ES-I3 (cell line): Measurements from ENCODE around the gene STIM1.
A peak's percentile ranks its signal among the peaks of the same experiment; 100 is the strongest.
"Not testable (repeated sequence)": the region's sequence is repeated elsewhere in the genome, so short reads cannot be mapped to it uniquely, and the experiment has no call there.

ENCODE experiments used
- H3K36me3 ChIP-seq: 2 replicates; pipeline ENCODE4 v1.6.1; 2013; ENCODE audit warnings: mild to moderate bottlenecking, low read length, control low read depth, moderate library complexity; ENCODE audit not compliant: insufficient read depth
- H3K4me1 ChIP-seq: 2 replicates; pipeline ENCODE4 v1.6.1; 2013; ENCODE audit warnings: mild to moderate bottlenecking, control low read depth, low read length; ENCODE audit not compliant: insufficient read depth
- H3K9ac ChIP-seq: 2 replicates; pipeline ENCODE4 v1.6.1; 2013; ENCODE audit warnings: low read depth, mild to moderate bottlenecking, low read length, moderate library complexity
- H3K9me3 ChIP-seq: 2 replicates; pipeline ENCODE4 v1.6.1; 2013; ENCODE audit warnings: mild to moderate bottlenecking, low read length, moderate library complexity; ENCODE audit not compliant: control insufficient read depth, insufficient read depth

Gene STIM1

GRCh38 chr11:3854977-3855807, at the start of gene STIM1:
TSS of gene STIM1 (plus strand) at chr11:3855664. CDS start at chr11:3856271, 607 bp downstream.
- H3K9ac ChIP-seq: peak within 1 kb of the TSS; percentile 95
- H3K9me3 ChIP-seq: no peaks in the 10 kb centered on the region
- peaks cover 25% of the 10 kb centered on the region for H3K4me1 ChIP-seq
- no peaks in the 10 kb centered on the region for H3K36me3 ChIP-seq

- Histone ChIP-seq H3K9me3 (no peaks in the 10 kb centered on the region), H3K36me3 (no peaks in the 10 kb centered on the region), H3K9ac (peak within 1 kb of the TSS; percentile 92), H3K4me1 (0 out of 2 replicates have a peak, but pooled peaks cover 3% of the 10 kb centered on the region)
Observed at GRCh38 chr11:3807909-3808860, 47.3 kb upstream of the STIM1 start, which contains the start of gene PGAP2. TSS of gene PGAP2 (plus strand) at chr11:3808560. CDS start at chr11:3811260, 2,700 bp downstream.

GRCh38 chr11:3808861-3809623, 46.4 kb upstream of the STIM1 start:
- H3K36me3 ChIP-seq: no peaks in the 10 kb centered on the region
- H3K9ac ChIP-seq: peak overlapping the region; percentile 92
- H3K9me3 ChIP-seq: no peaks in the 10 kb centered on the region
- H3K4me1 ChIP-seq: 0 out of 2 replicates have a peak, but pooled peaks cover 3% of the 10 kb centered on the region

GRCh38 chr11:3809624-3809928, 45.9 kb upstream of the STIM1 start:
- no peaks in the 10 kb centered on the region for H3K9me3 ChIP-seq
- H3K4me1 ChIP-seq: 0 out of 2 replicates have a peak, but pooled peaks cover 3% of the 10 kb centered on the region
- no peak overlapping the region for H3K9ac ChIP-seq
- no peaks in the 10 kb centered on the region for H3K36me3 ChIP-seq

GRCh38 chr11:3810446-3810845, 45.0 kb upstream of the STIM1 start:
- Histone ChIP-seq H3K9me3 (no peaks in the 10 kb centered on the region), H3K9ac (no peak overlapping the region), H3K4me1 (0 out of 2 replicates have a peak, but pooled peaks cover 3% of the 10 kb centered on the region), H3K36me3 (no peaks in the 10 kb centered on the region)

GRCh38 chr11:3810951-3811350, 44.5 kb upstream of the STIM1 start:
- Histone ChIP-seq H3K9me3 (no peaks in the 10 kb centered on the region), H3K9ac (no peak overlapping the region), H3K4me1 (0 out of 2 replicates have a peak, but pooled peaks cover 3% of the 10 kb centered on the region), H3K36me3 (no peaks in the 10 kb centered on the region)

- H3K36me3 ChIP-seq, H3K4me1 ChIP-seq, H3K9me3 ChIP-seq, H3K9ac ChIP-seq: not testable (repeated sequence)
Observed at GRCh38 chr11:3814832-3815231, 40.6 kb upstream of the STIM1 start.

- Histone ChIP-seq H3K9ac (no peak overlapping the region), H3K36me3 (no peaks in the 10 kb centered on the region; the same call in 1 of the 2 replicates), H3K9me3 (no peaks in the 10 kb centered on the region), H3K4me1 (no peaks in the 10 kb centered on the region)
Observed at GRCh38 chr11:3815845-3816244, 39.6 kb upstream of the STIM1 start.

- no peak overlapping the region for H3K9ac ChIP-seq
- no peaks in the 10 kb centered on the region for H3K4me1 ChIP-seq
- no peaks in the 10 kb centered on the region; the same call in 1 of the 2 replicates for H3K36me3 ChIP-seq
- H3K9me3 ChIP-seq: no peaks in the 10 kb centered on the region
Observed at GRCh38 chr11:3816673-3817072, 38.8 kb upstream of the STIM1 start.

- Histone ChIP-seq H3K9me3 (no peaks in the 10 kb centered on the region), H3K36me3 (no peaks in the 10 kb centered on the region; the same call in 1 of the 2 replicates), H3K9ac (no peak overlapping the region), H3K4me1 (no peaks in the 10 kb centered on the region)
Observed at GRCh38 chr11:3817181-3817800, 38.2 kb upstream of the STIM1 start.

- Histone ChIP-seq H3K36me3 (no peaks in the 10 kb centered on the region; the same call in 1 of the 2 replicates), H3K4me1 (peaks cover 12% of the 10 kb centered on the region), H3K9ac (no peak overlapping the region), H3K9me3 (no peaks in the 10 kb centered on the region)
Observed at GRCh38 chr11:3820971-3821370, 34.5 kb upstream of the STIM1 start.

- Histone ChIP-seq H3K9ac (no peak overlapping the region), H3K4me1 (peaks cover 24% of the 10 kb centered on the region), H3K9me3 (no peaks in the 10 kb centered on the region), H3K36me3 (peaks cover 7% of the 10 kb centered on the region)
Observed at GRCh38 chr11:3822312-3822711, 33.2 kb upstream of the STIM1 start.

- H3K36me3 ChIP-seq: peaks cover 7% of the 10 kb centered on the region; the same call in 1 of the 2 replicates
- H3K9ac ChIP-seq: no peak overlapping the region
- H3K9me3 ChIP-seq: no peaks in the 10 kb centered on the region
- H3K4me1 ChIP-seq: peaks cover 26% of the 10 kb centered on the region
Observed at GRCh38 chr11:3823303-3823702, 32.2 kb upstream of the STIM1 start.
